ENCODE measurements around the gene CDKL5.

CDKL5 gene

DNA sequence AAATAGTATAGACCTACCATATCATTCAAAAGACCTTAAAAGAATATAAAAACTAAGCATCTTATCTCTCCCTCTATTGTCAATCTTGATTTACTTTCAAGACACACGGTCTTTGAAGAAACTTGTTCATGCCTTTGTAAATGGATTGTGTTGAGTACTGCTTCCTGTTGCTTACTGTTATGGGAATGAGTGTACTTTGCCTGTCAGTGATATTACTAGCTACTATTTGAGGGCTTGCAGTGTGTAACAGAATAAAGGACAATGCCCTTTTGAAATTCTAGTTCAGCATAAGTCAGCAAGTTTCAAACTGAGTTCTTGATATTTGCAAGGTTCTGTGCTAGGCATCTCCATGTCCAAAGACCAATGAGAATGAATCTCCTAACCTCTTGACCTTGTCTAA lies 36.0 kb downstream of the CDKL5 start:
- DNase-seq: no peak

DNA sequence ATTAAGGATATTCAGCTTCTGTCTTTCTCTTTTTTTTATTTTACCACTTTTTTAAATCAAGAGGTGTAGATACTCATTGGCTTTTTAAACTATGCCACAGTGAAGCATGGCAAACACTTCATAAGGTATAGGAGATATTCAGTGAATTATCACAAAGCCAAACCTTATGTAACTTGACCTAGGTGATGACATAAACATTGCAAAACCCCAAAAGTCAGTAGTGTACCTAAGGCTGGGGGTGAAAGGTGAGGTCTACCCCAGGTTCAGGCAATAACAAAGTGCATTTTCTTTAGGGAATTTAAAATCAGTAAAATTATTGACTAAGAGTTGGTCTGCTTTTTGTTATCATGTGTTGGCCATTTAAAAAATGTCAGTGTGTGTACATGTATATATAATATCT lies 39.1 kb downstream of the CDKL5 start:
- no peak for DNase-seq

DNA sequence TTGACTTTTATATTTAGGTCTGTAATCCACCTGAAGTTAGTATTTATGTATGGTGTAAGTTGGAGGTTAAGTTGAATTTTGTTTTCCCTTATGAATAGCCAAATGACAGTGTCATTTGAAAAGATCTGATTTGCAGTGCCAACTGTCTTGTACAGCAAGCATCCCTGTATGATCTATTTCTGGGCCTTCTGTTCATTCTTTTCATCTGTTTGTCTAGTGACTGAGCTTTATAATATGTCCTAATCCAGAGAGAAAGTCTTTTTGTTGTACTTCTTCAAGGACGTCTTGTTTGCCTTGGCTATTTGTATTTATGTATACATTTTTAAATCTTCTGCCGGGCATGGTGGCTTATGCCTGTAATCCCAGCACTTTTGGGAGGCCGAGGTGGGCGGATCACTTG lies 39.6 kb downstream of the CDKL5 start:
- DNase-seq: no peak

DNA sequence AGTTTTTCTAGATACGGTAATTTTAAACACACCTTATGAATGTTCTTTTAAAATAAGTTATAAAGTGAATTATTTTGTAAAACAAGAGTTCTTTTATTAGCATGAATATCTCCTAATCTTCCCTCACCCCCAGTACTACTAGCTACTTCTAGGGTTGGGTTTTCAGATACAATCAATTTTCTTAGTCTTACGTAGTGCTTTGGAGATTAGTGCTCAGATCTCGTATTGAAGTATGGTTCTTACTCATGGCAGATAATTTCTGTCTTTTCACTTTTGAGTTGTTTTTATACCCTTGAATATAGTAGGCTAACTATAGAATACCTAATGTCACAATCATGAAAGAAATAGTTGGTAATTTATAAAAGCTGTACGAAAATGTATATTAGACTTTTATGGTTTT lies 43.2 kb downstream of the CDKL5 start:
- DNase-seq: no peak

DNA sequence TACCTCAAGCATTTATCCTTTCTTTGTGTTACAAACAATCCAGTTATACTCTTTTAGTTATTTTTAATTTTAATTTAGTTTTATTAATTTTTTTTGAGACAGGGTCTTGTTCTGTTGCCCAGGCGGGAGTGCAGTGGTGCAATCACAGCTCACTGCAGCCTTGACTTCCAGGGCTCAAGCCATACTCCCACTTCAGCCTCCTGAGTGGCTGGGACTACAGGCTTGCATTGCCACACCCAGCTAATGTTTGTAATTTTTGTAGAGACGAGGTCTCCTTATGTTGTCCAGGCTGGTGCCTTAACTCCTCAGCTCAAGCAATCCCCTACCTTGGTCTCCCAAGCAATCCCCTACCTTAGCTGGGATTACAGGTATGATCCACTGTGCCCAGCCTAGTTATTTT lies 45.9 kb downstream of the CDKL5 start:
- DNase-seq: no peak

DNA sequence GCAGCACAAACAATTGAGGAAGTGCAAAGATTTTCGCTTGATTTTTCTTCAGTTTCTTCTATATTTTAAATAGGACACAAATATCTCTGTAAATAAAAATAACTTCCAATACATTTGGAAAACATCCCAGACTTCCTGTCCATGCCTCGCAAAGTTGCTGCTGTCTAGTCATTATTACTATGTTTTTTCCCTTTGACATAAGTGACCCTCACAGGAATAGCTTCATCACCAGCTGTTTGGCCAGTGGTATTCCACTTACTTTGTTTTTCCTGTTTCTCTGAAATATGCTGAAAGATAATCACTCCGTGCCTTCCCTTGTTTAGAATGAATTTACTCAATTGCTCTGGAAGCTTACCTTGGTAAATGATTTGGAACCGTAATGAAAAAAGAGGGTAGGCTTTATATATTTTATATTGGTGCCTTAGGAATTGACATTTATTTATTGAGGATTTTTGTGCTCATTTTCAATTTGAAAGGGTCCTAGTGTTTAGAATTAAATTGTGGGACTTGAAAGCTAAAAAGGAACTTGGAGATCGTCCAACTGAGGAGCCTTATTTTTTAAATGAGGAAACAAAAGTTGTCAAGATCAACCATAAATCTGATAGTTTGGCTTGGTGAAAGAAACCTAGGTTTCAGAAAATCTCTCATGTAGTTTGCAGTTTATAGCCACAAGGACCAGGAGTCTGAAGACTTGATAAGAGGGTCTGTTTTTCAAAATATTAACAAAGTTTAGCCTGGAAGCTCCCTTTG lies 65.6 kb downstream of the CDKL5 start:
- DNase-seq: no peak

DNA sequence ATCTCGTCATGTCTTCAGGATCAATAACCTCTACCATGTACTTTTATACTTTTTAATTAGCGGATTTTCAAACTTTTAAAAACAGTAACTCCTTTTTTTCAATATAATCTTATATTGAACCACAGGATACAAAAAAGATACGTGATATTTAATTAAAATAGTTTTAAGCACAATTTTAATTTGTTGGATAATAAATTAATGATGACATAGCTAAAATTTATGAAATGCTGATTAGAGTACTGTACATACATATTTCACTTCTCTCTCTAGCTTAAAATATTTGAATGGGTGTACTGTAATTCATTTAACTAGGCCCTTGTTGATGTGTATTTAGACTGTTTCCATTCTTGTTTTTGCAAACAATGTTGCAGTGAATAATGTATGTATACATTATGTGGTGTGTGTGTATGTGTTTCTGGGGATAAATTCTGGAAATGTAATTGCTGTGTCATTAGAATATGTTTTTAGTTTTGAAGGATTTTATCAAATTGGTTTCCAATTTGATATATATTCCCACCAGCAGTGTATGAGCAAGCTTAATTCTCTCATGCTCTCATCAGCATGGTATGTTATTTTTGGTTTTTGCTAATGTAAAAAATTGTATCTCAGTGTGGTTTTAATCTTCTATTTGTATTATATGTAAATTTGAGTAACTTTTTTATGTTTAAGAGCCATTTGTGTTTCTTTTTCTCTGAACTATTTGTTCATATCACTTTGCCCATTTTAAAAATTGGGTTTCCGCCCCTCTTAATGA lies 66.4 kb downstream of the CDKL5 start:
- DNase-seq: no peak

DNA sequence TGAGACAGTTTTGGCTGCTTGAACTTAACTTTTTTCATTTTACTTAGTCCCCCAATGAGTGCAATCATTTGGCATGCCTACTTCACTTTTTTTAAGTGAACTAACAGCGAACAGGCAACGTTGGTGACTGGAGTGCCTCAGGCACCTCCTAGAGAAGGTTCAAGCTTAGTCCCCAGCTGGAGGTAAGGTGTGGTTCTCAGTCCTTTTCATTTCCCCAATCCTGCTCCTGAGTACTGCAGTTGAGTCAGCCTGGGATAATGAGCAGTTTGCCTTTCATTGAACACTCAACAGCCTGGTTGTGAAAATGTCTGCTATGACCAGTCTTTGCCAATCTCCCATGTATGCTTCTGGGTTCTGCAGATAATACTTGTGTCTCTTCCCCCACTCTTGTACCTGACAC lies 109.5 kb downstream of the CDKL5 start:
- DNase-seq: no peak

DNA sequence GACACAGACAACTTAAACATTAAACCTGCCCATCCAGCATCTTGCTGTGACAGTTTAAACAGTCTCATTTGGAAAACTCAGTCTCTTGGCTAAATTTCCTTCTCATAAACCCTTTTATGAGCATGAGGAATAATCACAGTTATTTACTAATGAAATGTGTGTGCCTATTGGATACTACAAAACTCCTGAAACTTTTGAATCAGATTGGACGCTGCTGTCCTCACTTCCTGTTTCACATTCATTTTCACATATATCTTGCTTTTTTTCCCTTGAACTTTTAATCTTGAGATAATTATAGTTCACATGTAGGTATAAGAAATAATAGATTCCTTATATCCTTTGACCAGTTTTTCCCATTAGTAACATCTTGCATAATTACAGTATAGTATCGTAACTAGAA lies 111.7 kb downstream of the CDKL5 start:
- no peak for DNase-seq

DNA sequence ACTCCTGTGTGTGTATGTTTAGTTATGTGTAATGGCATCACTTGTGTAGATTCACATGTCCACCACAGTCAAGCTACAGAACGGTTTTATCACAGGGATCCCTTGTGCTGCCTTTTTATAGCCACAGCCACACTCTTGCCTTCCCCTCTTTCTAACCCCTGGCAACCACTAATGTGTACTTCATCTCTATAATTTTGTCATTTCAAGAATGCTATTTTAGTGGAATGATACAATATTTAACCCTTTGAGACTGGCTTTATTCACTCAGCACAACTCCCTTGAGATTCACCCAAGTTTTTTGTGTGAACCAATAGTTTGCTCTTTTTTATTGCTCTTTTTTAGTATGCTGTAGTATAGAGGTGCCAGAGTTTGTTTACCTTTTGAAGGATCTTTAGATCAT lies 112.1 kb downstream of the CDKL5 start:
- no peak for DNase-seq

DNA sequence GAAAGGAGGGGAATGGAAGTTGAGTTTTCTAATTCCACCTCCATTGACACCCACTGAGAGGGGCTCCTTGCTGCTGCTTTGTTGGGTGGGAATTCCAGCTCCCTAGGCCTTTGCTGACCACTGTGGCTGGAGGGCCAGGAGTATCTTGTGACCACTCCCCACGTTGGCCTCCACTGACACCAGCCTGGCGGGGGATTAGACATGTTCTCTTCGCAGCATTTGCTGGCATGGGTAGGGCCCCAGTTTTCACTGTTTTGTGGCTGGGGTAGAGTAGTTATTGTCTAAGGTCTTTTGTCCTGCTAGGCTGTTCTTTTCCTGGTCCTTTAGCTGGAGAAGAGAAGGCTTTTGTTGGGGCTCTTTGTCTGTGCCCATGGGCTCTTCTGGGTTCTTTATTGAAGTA lies 116.7 kb downstream of the CDKL5 start:
- no peak for DNase-seq

DNA sequence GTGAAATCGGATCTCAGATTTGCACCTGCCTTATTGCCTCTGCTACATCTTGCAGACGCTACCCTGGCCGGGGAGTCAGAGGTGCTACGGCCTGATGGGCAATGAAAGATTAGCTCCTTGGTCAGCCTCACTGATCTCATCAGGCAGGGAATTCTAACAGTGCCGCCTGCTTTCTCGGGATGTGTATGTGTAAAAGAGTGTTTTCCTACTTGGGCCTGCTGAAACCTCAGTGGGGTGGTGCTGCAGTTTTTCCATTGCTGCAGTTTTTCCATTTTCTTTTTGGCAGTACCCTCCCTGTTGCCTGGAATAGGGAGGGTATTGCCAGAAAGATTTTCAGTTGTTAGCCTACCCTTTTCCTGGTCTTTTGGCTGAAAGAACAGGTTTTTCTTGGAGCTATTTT lies 117.5 kb downstream of the CDKL5 start:
- DNase-seq: no peak

DNA sequence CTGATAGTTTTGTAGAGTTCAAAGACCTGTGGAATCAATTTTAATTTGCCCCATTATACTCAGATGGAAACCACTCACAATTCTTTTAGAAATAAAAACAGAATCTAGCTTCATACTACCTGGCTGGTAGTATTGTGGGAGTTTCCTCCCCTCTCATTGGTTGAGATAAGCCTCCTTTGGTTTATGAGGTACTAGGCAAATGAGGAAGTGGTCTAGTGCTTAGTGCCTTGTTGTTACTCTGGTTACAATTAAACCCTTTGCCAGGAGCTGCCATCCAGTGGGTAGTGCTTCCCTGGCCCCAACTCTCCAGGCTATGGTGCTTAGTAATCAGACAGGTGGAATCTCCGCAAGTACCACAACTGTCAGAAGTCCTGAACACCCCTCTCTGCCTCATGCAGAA lies 118.3 kb downstream of the CDKL5 start:
- no peak for DNase-seq

DNA sequence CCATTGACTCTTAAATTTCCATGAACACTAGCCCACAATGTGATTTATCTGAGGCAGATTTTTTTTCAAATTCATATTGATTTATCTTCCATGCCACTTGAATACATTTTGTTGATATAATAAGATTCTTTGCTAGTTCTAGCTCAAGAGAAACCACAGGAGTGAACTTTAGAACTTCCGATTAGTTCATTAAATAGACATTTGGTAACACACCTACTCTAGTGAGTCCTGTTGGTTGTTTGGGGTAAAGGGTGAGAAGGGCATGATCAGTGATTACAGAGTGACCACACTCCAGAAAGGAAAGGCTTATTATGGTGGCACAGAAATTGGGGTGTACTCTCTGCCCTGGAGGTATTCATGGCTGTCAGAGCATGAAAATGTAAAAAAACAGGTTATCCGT lies 120.4 kb downstream of the CDKL5 start:
- DNase-seq: no peak

DNA sequence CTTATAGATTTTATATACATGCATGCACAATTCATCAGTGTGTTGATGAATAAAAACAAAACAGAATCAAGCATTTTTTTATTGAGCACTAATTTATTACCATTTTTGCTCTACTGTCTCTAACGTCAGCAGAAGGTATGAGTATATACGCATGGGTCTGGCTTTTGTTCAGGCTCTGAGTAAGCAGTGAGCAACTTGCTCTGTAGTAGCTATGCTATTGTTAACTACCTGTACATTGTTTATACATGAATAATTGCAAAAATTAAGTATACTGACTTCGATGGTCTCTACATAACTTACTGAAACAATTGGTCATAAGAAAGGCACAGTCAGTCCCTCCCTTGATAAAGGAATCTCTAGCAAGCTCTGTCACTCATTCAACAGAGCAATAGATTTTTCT lies 123.6 kb downstream of the CDKL5 start:
- no peak for DNase-seq

DNA sequence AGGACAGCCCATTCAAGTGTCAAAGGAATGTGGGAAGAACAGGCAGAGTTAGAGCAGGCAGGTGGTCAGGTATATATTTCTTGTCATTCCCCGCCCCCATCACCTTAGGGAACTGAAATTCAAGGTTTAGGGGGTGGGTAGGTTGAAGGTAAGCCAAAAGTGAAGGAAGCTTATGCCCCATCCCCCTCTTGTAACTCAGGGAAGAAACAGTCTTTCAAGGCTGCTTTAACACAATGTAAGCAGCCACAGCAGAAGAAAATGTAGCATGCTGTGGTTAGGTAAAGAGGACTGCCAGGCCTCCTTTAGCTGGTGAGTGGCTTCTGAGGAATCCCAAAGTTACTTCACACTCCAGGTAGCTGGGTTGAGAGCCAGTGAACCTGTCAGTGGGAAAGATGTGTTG lies 124.2 kb downstream of the CDKL5 start:
- no peak for DNase-seq

DNA sequence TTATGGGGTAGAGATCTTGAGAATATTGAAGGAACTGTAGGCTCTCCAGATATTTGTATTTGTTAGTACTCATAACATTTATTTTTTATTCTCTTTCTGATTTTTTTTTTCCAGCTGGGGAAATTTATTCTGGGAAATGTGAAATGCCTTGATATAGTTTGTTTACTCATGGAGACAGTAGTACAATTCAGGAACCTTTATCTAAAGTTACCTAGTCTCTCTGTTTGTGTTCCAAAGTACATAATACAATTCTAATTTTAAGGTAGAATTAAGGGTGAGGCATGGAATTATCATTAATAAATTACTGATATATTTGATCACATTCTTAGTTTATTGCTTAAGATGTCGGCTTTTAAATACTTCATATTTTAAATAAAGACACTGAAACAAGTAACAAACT lies 132.5 kb downstream of the CDKL5 start:
- no peak for DNase-seq

DNA sequence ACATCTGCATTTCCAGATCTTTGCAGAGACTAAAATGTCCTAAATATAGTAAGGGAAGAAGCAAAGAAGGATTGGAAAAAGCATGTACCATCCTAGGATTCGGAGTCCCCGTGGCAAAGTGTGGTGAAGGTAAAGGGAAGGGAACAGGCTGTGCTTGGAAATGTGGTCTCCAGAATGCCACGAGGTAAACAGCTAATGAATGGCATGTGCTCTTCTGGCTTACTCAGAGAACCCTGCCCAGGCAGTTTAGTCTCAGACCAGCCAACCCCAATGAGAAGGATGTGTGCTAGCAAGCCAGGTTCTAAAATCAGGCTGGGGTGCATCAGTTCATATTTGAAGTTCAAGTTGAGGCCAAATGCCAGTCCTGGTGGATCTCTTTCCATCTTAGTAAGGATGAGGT lies 133.4 kb downstream of the CDKL5 start:
- no peak for DNase-seq

DNA sequence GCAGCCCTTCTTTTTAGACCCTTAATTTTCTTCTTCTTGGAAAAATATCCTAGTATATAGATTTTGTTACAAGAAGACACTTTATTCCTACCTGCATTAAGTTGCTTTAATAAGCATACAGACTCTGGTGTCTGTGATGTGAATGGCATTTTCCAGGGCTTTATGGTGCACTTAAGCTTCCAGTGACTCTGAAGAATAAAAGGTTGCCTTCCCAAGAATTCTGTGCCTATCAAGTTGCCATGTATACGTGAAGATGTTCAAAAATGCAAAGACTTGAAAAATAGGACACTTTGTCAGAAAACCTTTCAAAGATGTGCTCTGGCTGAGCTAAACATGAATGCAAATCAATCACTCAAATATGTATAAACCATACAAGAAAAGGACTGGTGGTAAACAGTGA lies 135.6 kb downstream of the CDKL5 start:
- no peak for DNase-seq

DNA sequence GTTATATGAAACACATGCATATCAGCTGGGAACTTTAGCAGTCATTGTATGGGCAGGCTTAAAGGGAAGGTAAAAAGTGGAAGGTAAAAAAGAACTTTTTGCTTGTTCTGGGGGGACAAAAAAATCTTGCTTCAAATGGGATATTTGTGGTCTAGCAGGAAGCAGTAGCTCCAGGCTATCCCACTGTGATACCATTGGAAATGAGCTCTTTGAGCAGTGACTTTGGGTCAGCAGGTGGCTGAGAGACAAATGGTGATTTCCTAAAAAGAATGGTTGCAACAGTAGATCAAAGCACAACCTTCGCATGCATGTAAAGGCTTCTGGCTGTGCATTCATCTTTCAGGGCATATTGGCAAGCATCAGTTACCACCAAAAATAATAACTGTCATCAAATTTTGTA lies 140.3 kb downstream of the CDKL5 start:
- DNase-seq: no peak

DNA sequence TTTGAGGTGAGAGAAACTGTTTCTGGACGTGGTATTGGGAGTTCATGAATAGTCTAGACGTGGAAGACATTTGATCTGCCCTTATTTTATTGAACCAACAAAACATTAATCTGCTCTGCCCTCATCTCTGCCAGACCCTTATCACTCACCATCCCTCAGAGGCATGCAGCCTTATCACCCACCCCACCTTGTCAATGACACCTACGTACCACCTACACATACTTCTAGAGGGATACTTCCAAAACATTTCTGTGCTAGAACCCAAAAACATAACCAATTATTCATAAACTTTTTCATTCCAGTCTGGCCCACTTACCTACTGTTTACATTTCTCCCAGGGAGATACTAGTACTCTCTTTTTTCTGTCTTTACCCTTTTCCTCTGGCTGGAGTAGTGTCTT lies 141.3 kb downstream of the CDKL5 start:
- DNase-seq: no peak

DNA sequence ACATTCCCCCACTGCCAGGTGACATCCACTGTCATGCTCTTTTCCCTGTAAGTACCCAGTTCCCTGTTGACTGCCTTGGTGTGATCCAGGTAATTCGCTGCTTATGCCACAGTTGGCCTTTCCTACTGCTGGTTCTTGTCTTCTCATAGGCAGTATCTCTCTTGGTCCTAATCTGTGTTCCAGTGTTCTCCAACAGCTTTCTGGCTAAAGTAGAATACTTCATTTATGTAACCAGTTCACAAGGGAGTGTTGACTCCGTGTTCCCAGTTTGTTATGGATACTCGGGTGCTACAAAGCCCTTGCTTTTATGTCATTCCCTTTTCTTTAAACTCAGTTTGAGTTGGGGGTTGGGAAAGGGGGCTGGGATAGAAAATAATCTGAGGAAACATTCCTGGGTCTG lies 148.1 kb downstream of the CDKL5 start:
- DNase-seq: no peak

DNA sequence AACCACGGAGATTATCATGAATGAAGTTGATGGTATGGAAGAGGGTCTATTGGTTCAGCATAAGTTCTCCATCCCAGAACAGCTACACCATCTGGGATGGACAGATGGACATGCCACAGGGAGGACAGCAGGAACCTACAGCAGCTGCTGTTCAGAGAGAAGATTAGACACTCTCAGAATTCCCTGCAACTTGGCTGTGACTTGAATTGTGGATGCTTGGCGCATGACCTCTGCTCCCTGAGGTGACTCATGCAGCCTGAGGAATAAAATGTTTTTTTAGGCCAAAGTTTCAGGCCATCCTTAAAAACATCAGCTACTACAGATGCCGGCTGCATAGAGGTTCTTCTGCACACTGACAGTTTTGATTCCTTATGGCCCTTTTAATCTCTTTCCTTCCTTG lies 149.2 kb downstream of the CDKL5 start:
- DNase-seq: no peak

DNA sequence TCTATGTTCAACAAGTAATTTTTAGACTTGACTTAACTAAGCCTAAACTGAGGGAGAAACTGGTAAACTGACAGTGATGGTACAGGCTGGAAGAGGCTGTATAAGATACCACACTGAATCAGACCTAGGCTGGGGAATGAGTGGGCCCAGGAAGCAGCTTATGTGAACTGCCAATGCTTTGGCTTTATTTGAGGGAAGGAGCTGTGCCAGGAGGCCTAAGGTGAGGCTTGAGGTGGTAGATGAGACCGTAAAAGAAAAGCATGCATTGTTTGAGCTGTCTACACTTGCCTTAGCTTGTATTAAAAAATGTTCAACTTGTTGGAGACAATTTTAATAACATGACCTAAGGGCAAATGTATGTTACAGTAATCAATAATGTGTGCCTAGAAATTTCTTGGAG lies 150.3 kb downstream of the CDKL5 start:
- DNase-seq: no peak

DNA sequence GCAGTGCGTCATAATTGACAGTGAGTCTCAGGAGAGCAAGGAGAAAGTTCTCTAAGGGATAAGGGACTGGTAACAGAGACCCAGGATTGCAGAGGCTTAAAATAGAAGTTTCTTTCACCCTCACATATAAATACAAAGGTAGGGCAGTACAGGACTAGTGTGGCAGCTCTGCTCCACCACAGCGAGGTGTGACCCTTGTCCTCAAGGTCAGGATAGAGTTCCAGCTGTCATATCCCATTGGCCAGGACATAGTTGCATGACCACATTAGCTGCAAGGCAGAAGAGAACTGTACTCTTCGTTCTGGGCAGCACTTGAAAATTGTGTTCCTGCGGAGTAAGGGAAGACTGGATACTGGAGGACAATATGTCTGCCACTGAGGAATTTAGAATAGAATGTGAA lies 152.0 kb downstream of the CDKL5 start:
- DNase-seq: no peak
